ENCODE results near the gene SLAMF8.

The SLAMF8 gene

GRCh38 chr1:159853417-159854115 lies 26.9 kb downstream of the SLAMF8 start:
- Histone ChIP-seq H3K4me2 (ENCODE audit: low read length) (peak overlapping the region; percentile 91), H3K9ac (ENCODE audit: low read depth, low read length) (peak overlapping the region; percentile 90), H3K4me3 (ENCODE audit: low read length) (peak overlapping the region; percentile 82), H3K27me3 (ENCODE audit: control insufficient read depth, insufficient read depth, low read length) (no peaks in the 10 kb centered on the region), H3K9me3 (replicated peaks; ENCODE audit: low read length) (no peaks in the 10 kb centered on the region), H3K4me1 (ENCODE audit: control insufficient read depth, insufficient read depth, low read length) (peaks cover 43% of the 10 kb centered on the region), H3K36me3 (ENCODE audit: insufficient read depth, low read length) (no peaks in the 10 kb centered on the region)

GRCh38 chr1:159854116-159854692 lies 27.5 kb downstream of the SLAMF8 start:
- peak overlapping the region; percentile 90 for H3K9ac ChIP-seq (ENCODE audit: low read depth, low read length)
- no peaks in the 10 kb centered on the region for H3K36me3 ChIP-seq (ENCODE audit: insufficient read depth, low read length)
- H3K4me3 ChIP-seq (ENCODE audit: low read length), result peak overlapping the region; percentile 82
- peak overlapping the region; percentile 91 for H3K4me2 ChIP-seq (ENCODE audit: low read length)
- H3K9me3 ChIP-seq (replicated peaks; ENCODE audit: low read length), result no peaks in the 10 kb centered on the region
- no peaks in the 10 kb centered on the region for H3K27me3 ChIP-seq (ENCODE audit: control insufficient read depth, insufficient read depth, low read length)
- peaks cover 40% of the 10 kb centered on the region for H3K4me1 ChIP-seq (ENCODE audit: control insufficient read depth, insufficient read depth, low read length)

GRCh38 chr1:159854693-159855192 lies 28.1 kb downstream of the SLAMF8 start:
- no peaks in the 10 kb centered on the region for H3K9me3 ChIP-seq (replicated peaks; ENCODE audit: low read length)
- H3K9ac ChIP-seq (ENCODE audit: low read depth, low read length), result peak overlapping the region; percentile 90
- H3K27me3 ChIP-seq (ENCODE audit: control insufficient read depth, insufficient read depth, low read length), result no peaks in the 10 kb centered on the region
- peak overlapping the region; percentile 91 for H3K4me2 ChIP-seq (ENCODE audit: low read length)
- peaks cover 35% of the 10 kb centered on the region for H3K4me1 ChIP-seq (ENCODE audit: control insufficient read depth, insufficient read depth, low read length)
- no peaks in the 10 kb centered on the region for H3K36me3 ChIP-seq (ENCODE audit: insufficient read depth, low read length)
- H3K4me3 ChIP-seq (ENCODE audit: low read length), result peak overlapping the region; percentile 82

GRCh38 chr1:159855709-159856108 lies 29.0 kb downstream of the SLAMF8 start:
- no peaks in the 10 kb centered on the region for H3K36me3 ChIP-seq (ENCODE audit: insufficient read depth, low read length)
- H3K4me3 ChIP-seq (ENCODE audit: low read length), result no peak overlapping the region
- no peaks in the 10 kb centered on the region for H3K27me3 ChIP-seq (ENCODE audit: control insufficient read depth, insufficient read depth, low read length)
- H3K9me3 ChIP-seq (replicated peaks; ENCODE audit: low read length), result no peaks in the 10 kb centered on the region
- peak overlapping the region; percentile 91 for H3K4me2 ChIP-seq (ENCODE audit: low read length)
- H3K4me1 ChIP-seq (ENCODE audit: control insufficient read depth, insufficient read depth, low read length), result peaks cover 26% of the 10 kb centered on the region
- H3K9ac ChIP-seq (ENCODE audit: low read depth, low read length), result no peak overlapping the region

GRCh38 chr1:159856576-159856975 lies 29.9 kb downstream of the SLAMF8 start:
- H3K27me3 ChIP-seq (ENCODE audit: control insufficient read depth, insufficient read depth, low read length), result no peaks in the 10 kb centered on the region
- H3K4me3 ChIP-seq (ENCODE audit: low read length), result no peak overlapping the region
- no peaks in the 10 kb centered on the region for H3K36me3 ChIP-seq (ENCODE audit: insufficient read depth, low read length)
- H3K9me3 ChIP-seq (replicated peaks; ENCODE audit: low read length), result no peaks in the 10 kb centered on the region
- H3K4me1 ChIP-seq (ENCODE audit: control insufficient read depth, insufficient read depth, low read length), result peaks cover 26% of the 10 kb centered on the region
- H3K9ac ChIP-seq (ENCODE audit: low read depth, low read length), result no peak overlapping the region
- no peak overlapping the region for H3K4me2 ChIP-seq (ENCODE audit: low read length)

GRCh38 chr1:159857889-159858288 lies 31.2 kb downstream of the SLAMF8 start:
- Histone ChIP-seq H3K27me3 (ENCODE audit: control insufficient read depth, insufficient read depth, low read length) (no peaks in the 10 kb centered on the region), H3K4me1 (ENCODE audit: control insufficient read depth, insufficient read depth, low read length) (peaks cover 26% of the 10 kb centered on the region), H3K9me3 (replicated peaks; ENCODE audit: low read length) (no peaks in the 10 kb centered on the region), H3K36me3 (ENCODE audit: insufficient read depth, low read length) (no peaks in the 10 kb centered on the region), H3K4me2 (ENCODE audit: low read length) (no peak overlapping the region), H3K9ac (ENCODE audit: low read depth, low read length) (no peak overlapping the region), H3K4me3 (ENCODE audit: low read length) (no peak overlapping the region)

GRCh38 chr1:159859767-159860322 lies 33.2 kb downstream of the SLAMF8 start:
- no peaks in the 10 kb centered on the region for H3K36me3 ChIP-seq (ENCODE audit: insufficient read depth, low read length)
- H3K4me1 ChIP-seq (ENCODE audit: control insufficient read depth, insufficient read depth, low read length), result peaks cover 11% of the 10 kb centered on the region
- H3K4me3 ChIP-seq (ENCODE audit: low read length), result no peak overlapping the region
- no peaks in the 10 kb centered on the region for H3K27me3 ChIP-seq (ENCODE audit: control insufficient read depth, insufficient read depth, low read length)
- no peaks in the 10 kb centered on the region for H3K9me3 ChIP-seq (replicated peaks; ENCODE audit: low read length)
- no peak overlapping the region for H3K4me2 ChIP-seq (ENCODE audit: low read length)
- H3K9ac ChIP-seq (ENCODE audit: low read depth, low read length), result no peak overlapping the region

- Histone ChIP-seq H3K4me3 (ENCODE audit: low read length) (no peak overlapping the region), H3K27me3 (ENCODE audit: control insufficient read depth, insufficient read depth, low read length) (no peaks in the 10 kb centered on the region), H3K4me2 (ENCODE audit: low read length) (no peak overlapping the region), H3K9me3 (replicated peaks; ENCODE audit: low read length) (no peaks in the 10 kb centered on the region), H3K4me1 (ENCODE audit: control insufficient read depth, insufficient read depth, low read length) (peaks cover 5% of the 10 kb centered on the region), H3K36me3 (ENCODE audit: insufficient read depth, low read length) (no peaks in the 10 kb centered on the region), H3K9ac (ENCODE audit: low read depth, low read length) (no peak overlapping the region)
Observed at GRCh38 chr1:159860456-159860855, 33.8 kb downstream of the SLAMF8 start.

GRCh38 chr1:159861218-159861617 lies 34.5 kb downstream of the SLAMF8 start:
- Histone ChIP-seq H3K27me3 (ENCODE audit: control insufficient read depth, insufficient read depth, low read length) (no peaks in the 10 kb centered on the region), H3K36me3 (ENCODE audit: insufficient read depth, low read length) (no peaks in the 10 kb centered on the region), H3K9ac (ENCODE audit: low read depth, low read length) (no peak overlapping the region), H3K4me3 (ENCODE audit: low read length) (no peak overlapping the region), H3K9me3 (replicated peaks; ENCODE audit: low read length) (no peaks in the 10 kb centered on the region), H3K4me2 (ENCODE audit: low read length) (no peak overlapping the region), H3K4me1 (ENCODE audit: control insufficient read depth, insufficient read depth, low read length) (peaks cover 3% of the 10 kb centered on the region)

- H3K4me1 ChIP-seq (ENCODE audit: control insufficient read depth, insufficient read depth, low read length), result no peaks in the 10 kb centered on the region
- H3K4me2 ChIP-seq (ENCODE audit: low read length), result no peak overlapping the region
- H3K4me3 ChIP-seq (ENCODE audit: low read length), result no peak overlapping the region
- H3K9me3 ChIP-seq (replicated peaks; ENCODE audit: low read length), result no peaks in the 10 kb centered on the region
- no peaks in the 10 kb centered on the region for H3K36me3 ChIP-seq (ENCODE audit: insufficient read depth, low read length)
- H3K27me3 ChIP-seq (ENCODE audit: control insufficient read depth, insufficient read depth, low read length), result no peaks in the 10 kb centered on the region
- no peak overlapping the region for H3K9ac ChIP-seq (ENCODE audit: low read depth, low read length)
Observed at GRCh38 chr1:159862031-159862430, 35.4 kb downstream of the SLAMF8 start.

GRCh38 chr1:159862557-159862956 lies 35.9 kb downstream of the SLAMF8 start, which contains the start of gene VSIG8:
Gene VSIG8 (minus strand): TSS chr1:159862657. CDS start chr1:159862521, 136 bp downstream.
- Histone ChIP-seq H3K36me3 (ENCODE audit: insufficient read depth, low read length) (no peaks in the 10 kb centered on the region), H3K4me3 (ENCODE audit: low read length) (no peak within 1 kb of the TSS), H3K9ac (ENCODE audit: low read depth, low read length) (no peak within 1 kb of the TSS), H3K9me3 (replicated peaks; ENCODE audit: low read length) (no peaks in the 10 kb centered on the region), H3K4me1 (ENCODE audit: control insufficient read depth, insufficient read depth, low read length) (peaks cover 2% of the 10 kb centered on the region), H3K27me3 (ENCODE audit: control insufficient read depth, insufficient read depth, low read length) (no peaks in the 10 kb centered on the region), H3K4me2 (ENCODE audit: low read length) (no peak within 1 kb of the TSS)

All from skeletal muscle satellite cell (primary cell).